NCI-H69 (cell line): Measurements from ENCODE around the gene DVL3.

Source experiments
- DNase-seq: peaks from one replicate; lab custom pipeline; 2025; lab: John Stamatoyannopoulos, UW

The DVL3 gene

DNA sequence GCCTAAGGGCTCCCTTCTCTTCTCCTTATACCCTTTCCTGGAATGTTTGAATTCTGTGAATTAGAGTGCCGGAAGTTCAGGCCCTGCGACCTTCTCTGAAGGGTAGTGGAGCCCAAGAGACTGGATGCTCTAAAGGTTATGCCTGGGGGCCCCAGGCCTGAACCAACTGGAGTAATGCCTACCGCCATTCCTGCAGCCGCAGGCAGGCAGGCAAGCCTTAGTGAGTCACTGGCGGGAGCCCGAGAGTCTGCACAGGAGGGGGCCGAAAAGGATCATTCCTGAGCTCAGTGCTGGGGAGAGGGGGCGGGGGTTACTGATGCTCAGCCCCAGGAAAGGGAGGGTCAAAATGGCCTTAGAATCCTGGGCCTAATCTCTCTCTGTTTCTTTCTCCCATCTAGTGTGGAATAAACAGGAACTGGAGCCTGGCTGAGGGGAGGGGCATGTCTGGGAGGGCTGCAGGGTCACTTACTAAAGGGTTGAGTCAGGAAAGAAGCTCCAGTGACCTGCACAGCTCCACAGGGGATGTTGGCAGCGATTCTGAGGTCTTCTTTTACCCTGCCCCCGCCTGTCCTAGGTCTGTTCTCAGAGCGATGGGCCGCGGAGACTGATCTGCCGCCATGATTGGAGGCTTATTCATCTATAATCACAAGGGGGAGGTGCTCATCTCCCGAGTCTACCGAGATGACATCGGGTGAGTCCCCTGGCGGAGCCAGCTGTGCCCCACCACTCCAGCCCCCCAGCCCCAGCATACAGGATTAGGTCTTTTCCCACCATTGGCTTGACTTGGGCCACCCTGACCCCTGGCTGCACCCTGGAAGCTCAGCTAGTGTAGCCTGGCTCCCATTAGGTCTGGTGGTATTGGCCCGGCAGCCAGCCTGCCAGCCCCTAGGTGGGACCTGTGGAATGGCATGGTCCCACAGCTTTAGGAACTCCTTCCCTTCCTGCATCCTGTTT, 21.5 kb downstream of the DVL3 start:
- DNase-seq: peak; percentile 49

- no peak for DNase-seq
Observed at GRCh38 chr3:184177331-184177731, 22.2 kb downstream of the DVL3 start.

- no peak for DNase-seq
Observed at GRCh38 chr3:184177767-184178306, 22.7 kb downstream of the DVL3 start.

GRCh38 chr3:184178521-184179138, 23.5 kb downstream of the DVL3 start:
- DNase-seq: no peak

- DNase-seq: no peak
Observed at GRCh38 chr3:184180165-184180564, 25.0 kb downstream of the DVL3 start.

DNA sequence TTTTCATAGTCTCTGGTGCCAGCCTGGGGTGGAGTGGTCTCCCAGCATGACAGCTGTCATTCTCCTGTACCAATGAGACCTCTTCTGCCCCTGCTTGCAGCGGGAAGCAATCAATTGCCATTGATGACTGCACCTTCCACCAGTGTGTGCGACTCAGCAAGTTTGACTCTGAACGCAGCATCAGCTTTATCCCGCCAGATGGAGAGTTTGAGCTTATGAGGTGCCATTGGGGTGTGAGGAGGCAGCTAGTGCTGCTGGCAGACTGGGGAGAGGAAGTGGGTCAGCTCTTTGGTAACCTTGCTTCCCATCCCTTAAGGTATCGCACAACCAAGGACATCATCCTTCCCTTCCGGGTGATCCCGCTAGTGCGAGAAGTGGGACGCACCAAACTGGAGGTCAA, 26.4 kb downstream of the DVL3 start:
- DNase-seq: no peak

GRCh38 chr3:184183679-184184078, 28.5 kb downstream of the DVL3 start:
- no peak for DNase-seq

- DNase-seq: no peak
Observed at GRCh38 chr3:184184546-184185230, 29.5 kb downstream of the DVL3 start.

GRCh38 chr3:184185461-184186183, 30.4 kb downstream of the DVL3 start:
- peak; percentile 100 for DNase-seq

DNA sequence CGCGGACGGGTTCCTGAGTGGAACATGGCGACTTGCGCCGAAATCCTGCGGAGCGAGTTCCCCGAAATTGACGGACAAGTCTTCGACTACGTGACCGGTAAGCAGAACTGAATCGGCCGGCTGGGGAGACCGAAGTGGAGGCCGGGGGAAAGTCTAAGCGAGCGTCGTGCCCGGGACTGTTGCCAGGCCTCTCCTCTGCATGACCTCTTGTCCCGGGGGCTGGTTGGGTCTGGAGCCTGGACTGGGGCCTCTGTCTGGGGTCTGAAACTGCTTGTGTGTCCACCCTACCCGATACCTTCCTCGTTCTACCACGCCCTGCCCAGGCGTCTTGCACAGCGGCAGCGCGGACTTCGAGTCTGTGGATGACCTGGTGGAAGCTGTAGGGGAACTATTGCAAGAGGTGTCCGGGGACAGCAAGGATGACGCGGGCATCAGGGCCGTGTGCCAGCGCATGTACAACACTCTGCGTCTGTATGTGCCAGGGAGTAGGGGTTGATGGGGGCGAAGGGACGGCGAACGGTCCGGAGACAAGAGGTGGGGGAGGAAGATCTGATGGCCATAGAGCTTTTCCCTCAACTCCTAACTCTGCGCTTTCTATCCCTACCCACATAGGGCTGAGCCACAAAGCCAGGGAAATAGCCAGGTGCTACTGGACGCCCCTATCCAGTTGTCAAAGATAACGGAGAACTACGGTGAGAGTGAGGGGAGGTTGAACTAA, 31.2 kb downstream of the DVL3 start, which contains the start of gene ABCF3:
ABCF3 (plus strand) TSS at position 16 of the 718 bp plus-strand sequence; CDS start at position 25, 9 bp downstream.
- no peak for DNase-seq

DNA sequence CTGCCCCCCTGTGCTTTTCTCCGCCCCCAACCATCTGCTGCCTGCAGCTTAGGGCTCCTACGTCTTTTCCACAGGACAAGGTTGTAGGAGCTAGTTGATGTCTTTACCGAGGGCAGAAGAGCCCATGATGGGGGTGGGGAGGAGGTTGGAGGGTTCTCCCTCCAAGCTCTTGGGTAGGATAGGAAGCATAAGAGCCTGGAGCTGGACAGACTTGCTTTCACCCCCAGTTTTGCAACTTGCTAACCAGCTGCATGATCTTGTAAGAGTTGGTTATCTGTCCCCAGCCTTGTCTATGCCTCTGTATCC, 31.7 kb downstream of the DVL3 start:
- peak; percentile 48 for DNase-seq

GRCh38 chr3:184188080-184188479, 32.9 kb downstream of the DVL3 start:
- no peak for DNase-seq

DNA sequence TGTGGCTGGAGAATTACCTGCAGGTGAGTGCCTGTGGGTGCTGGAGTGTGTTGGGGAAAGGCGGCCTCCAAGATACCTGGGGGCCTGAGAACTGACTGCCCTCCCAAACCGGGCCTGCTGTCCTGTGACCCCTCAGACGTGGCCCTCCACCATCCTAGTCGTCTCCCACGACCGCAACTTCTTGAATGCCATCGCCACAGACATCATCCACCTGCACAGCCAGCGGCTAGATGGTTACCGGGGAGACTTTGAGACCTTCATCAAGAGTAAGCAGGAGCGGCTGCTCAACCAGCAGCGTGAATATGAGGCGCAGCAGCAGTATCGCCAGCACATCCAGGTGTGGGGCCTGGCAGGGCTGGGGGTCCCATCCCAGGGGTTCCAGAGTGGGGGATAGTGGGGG, 34.2 kb downstream of the DVL3 start:
- no peak for DNase-seq

DNA sequence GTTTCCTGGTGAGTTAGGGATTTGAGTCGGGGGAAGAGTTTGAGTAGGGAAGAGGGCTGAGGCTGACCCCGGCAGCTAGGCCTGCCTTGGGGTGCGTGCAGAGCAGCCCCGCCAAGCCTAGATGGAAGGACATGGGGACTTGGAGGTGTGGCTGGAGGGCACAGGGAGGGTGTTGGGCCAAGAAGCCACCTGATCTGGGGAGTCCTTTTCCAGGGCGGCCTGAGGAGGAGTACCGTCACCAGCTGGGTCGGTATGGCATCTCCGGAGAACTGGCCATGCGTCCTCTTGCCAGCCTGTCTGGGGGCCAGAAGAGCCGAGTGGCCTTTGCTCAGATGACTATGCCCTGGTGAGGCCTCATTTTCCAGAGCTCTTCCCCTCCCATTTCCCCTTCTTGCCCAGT, 37.7 kb downstream of the DVL3 start:
- no peak for DNase-seq

GRCh38 chr3:184193991-184194539, 38.9 kb downstream of the DVL3 start:
- DNase-seq: no peak

GRCh38 chr3:184196536-184196935, 41.4 kb downstream of the DVL3 start:
- DNase-seq: no peak

- DNase-seq: no peak
Observed at GRCh38 chr3:184198509-184198908, 43.3 kb downstream of the DVL3 start.

- no peak for DNase-seq
Observed at GRCh38 chr3:184200825-184201224, 45.6 kb downstream of the DVL3 start.

GRCh38 chr3:184203526-184203925, 48.3 kb downstream of the DVL3 start:
- no peak for DNase-seq

- no peak for DNase-seq
Observed at GRCh38 chr3:184209146-184209923, 54.2 kb downstream of the DVL3 start.
